ENCODE data around the gene ZNF273.
A peak's percentile ranks its signal among the peaks of the same experiment; 100 is the strongest.

ZNF273 gene

DNA sequence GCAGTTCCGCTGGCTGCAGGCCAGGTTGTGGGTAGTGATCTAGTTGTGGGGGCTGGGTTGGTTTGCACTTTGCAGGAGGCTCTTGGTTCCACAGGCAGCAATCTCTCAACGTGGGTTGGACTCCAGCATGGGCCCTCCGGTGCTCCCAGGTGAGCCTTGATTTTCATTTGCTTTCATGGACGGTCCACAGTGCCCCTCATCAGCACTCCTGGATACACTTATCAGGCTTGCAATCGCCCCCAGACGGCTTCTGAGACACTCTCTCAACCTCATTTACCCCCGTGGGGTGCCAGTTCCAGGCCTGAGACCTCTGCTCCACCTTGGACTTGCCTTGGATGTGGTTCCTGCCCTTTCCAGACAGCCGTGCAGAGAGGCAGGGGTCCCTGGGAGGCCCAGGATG is 31.3 kb upstream of the ZNF273 start:
- no peaks in the 10 kb centered on the region for H3K9me3 ChIP-seq (ENCODE audit: control insufficient read depth, low read depth, low read length)
- peaks cover 9% of the 10 kb centered on the region for H3K27me3 ChIP-seq (ENCODE audit: control insufficient read depth, insufficient read depth, low read length)
- H3K27ac ChIP-seq (ENCODE audit: low read length) = no peak overlapping the region
- H3K36me3 ChIP-seq (ENCODE audit: control insufficient read depth, low read depth, low read length) = no peaks in the 10 kb centered on the region
- no peak overlapping the region for H3K4me3 ChIP-seq (ENCODE audit: low read length)
- no peak overlapping the region for H3K9ac ChIP-seq (ENCODE audit: low read length)
- no peaks in the 10 kb centered on the region for H3K4me1 ChIP-seq (ENCODE audit: control insufficient read depth, low read depth, low read length)

DNA sequence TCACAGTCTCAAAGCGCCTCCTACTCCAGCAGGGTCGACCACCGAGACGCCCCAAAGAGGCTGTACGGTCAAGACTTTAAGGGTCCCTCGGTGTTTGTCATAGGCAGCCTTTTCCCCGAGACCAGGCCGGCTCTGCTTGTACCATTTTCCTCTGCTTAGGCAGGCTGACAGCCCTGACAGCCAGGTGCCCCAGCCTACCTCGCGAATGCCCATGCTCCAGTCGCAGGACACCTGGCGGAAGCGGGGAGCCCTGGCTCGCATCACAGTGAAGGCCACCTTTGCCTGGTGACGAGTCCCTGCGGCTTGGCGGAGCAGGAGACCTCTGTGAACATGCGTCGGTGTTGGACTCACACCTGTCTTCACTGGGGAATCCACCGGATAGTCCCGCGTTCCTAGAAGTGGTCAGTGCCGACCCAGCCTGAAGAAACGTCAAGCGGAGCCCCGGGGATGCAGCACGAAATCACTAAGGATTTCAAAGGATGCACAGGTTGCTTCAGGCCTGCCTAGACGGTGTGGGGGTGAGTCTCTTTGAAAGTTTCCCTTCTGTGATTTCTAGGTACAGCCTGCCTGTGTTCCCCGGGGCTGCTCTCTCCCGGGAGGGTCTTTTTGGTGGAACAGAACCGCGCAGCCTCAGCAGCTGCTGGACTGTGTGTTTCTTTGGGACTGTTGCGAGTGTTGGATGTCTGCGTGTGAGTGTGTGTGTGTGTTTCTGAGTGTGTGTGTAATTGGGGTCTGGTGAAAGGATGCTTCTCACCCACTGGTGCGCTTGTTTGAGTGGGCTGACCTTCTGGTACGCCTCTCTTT is 30.5 kb upstream of the ZNF273 start:
- Histone ChIP-seq H3K9ac (ENCODE audit: low read length) (no peak overlapping the region), H3K9me3 (ENCODE audit: control insufficient read depth, low read depth, low read length) (no peaks in the 10 kb centered on the region), H3K4me1 (ENCODE audit: control insufficient read depth, low read depth, low read length) (peaks cover under 1% of the 10 kb centered on the region), H3K4me3 (ENCODE audit: low read length) (no peak overlapping the region), H3K27ac (ENCODE audit: low read length) (no peak overlapping the region), H3K27me3 (ENCODE audit: control insufficient read depth, insufficient read depth, low read length) (peaks cover 16% of the 10 kb centered on the region), H3K36me3 (ENCODE audit: control insufficient read depth, low read depth, low read length) (no peaks in the 10 kb centered on the region)

DNA sequence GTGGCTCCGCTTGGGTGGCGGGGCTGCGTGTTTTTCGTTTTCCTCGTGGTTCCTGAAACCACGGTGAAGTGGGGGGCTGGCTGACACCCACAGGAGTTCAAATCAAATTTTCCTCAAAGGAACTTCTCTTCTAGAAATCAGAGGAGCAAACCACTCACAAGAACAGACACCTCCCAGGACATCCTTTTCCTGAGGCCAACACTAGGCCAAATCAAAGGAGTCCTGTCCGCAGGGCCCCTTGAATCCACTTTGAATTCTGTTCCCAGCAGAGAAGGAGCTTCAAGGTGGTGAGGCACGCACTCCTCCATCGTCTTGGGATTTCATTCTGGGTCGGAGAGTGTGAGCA is 29.9 kb upstream of the ZNF273 start:
- no peaks in the 10 kb centered on the region for H3K9me3 ChIP-seq (ENCODE audit: control insufficient read depth, low read depth, low read length)
- H3K4me1 ChIP-seq (ENCODE audit: control insufficient read depth, low read depth, low read length) = peaks cover 3% of the 10 kb centered on the region
- peaks cover 22% of the 10 kb centered on the region for H3K27me3 ChIP-seq (ENCODE audit: control insufficient read depth, insufficient read depth, low read length)
- no peaks in the 10 kb centered on the region for H3K36me3 ChIP-seq (ENCODE audit: control insufficient read depth, low read depth, low read length)
- H3K9ac ChIP-seq (ENCODE audit: low read length) = no peak overlapping the region
- no peak overlapping the region for H3K27ac ChIP-seq (ENCODE audit: low read length)
- H3K4me3 ChIP-seq (ENCODE audit: low read length) = no peak overlapping the region

DNA sequence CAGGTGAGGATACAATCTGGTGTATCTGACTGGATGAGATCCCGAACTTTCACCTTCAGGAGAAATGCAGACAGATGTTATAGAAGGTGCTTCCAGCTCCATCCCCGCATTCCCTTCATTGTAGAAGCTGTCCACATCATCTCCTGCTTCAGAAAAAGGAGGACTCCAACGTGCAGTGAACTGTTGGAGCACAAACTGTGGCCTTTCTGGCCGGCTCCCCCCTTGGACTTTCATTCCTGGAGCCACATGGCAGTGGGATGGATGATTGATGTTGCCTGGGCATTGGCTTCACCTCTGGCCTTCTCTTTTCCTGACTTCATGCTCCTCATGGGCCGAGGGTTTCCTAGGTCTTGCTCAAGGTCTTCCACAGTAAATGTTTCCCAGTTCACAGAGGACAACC is 29.6 kb upstream of the ZNF273 start:
- H3K27me3 ChIP-seq (ENCODE audit: control insufficient read depth, insufficient read depth, low read length) = peaks cover 24% of the 10 kb centered on the region
- no peaks in the 10 kb centered on the region for H3K9me3 ChIP-seq (ENCODE audit: control insufficient read depth, low read depth, low read length)
- no peak overlapping the region for H3K4me3 ChIP-seq (ENCODE audit: low read length)

GRCh38 chr7:64874114-64874513 is 29.0 kb upstream of the ZNF273 start:
- Histone ChIP-seq H3K4me3 (ENCODE audit: low read length) (no peak overlapping the region), H3K27me3 (ENCODE audit: control insufficient read depth, insufficient read depth, low read length) (peaks cover 24% of the 10 kb centered on the region), H3K27ac (ENCODE audit: low read length) (no peak overlapping the region), H3K9ac (ENCODE audit: low read length) (no peak overlapping the region), H3K9me3 (ENCODE audit: control insufficient read depth, low read depth, low read length) (no peaks in the 10 kb centered on the region), H3K36me3 (ENCODE audit: control insufficient read depth, low read depth, low read length) (no peaks in the 10 kb centered on the region), H3K4me1 (ENCODE audit: control insufficient read depth, low read depth, low read length) (peaks cover 3% of the 10 kb centered on the region)

More for the DNA sequence above, 29.6 kb upstream of the ZNF273 start:
- H3K27ac ChIP-seq (ENCODE audit: low read length) = no peak overlapping the region
- no peaks in the 10 kb centered on the region for H3K36me3 ChIP-seq (ENCODE audit: control insufficient read depth, low read depth, low read length)
- H3K9ac ChIP-seq (ENCODE audit: low read length) = no peak overlapping the region
- peaks cover 3% of the 10 kb centered on the region for H3K4me1 ChIP-seq (ENCODE audit: control insufficient read depth, low read depth, low read length)

- Histone ChIP-seq H3K4me1 (ENCODE audit: control insufficient read depth, low read depth, low read length) (peaks cover 3% of the 10 kb centered on the region), H3K4me3 (ENCODE audit: low read length) (no peak overlapping the region), H3K27ac (ENCODE audit: low read length) (no peak overlapping the region), H3K9me3 (ENCODE audit: control insufficient read depth, low read depth, low read length) (no peaks in the 10 kb centered on the region), H3K27me3 (ENCODE audit: control insufficient read depth, insufficient read depth, low read length) (peaks cover 24% of the 10 kb centered on the region), H3K9ac (ENCODE audit: low read length) (no peak overlapping the region), H3K36me3 (ENCODE audit: control insufficient read depth, low read depth, low read length) (no peaks in the 10 kb centered on the region)
These were observed 28.4 kb upstream of the ZNF273 start for GRCh38 chr7:64874562-64875250.

- Histone ChIP-seq H3K9ac (ENCODE audit: low read length) (no peak overlapping the region), H3K4me3 (ENCODE audit: low read length) (no peak overlapping the region), H3K9me3 (ENCODE audit: control insufficient read depth, low read depth, low read length) (no peaks in the 10 kb centered on the region), H3K36me3 (ENCODE audit: control insufficient read depth, low read depth, low read length) (no peaks in the 10 kb centered on the region), H3K4me1 (ENCODE audit: control insufficient read depth, low read depth, low read length) (peaks cover 3% of the 10 kb centered on the region), H3K27ac (ENCODE audit: low read length) (no peak overlapping the region), H3K27me3 (ENCODE audit: control insufficient read depth, insufficient read depth, low read length) (peaks cover 24% of the 10 kb centered on the region)
These were observed 27.8 kb upstream of the ZNF273 start for GRCh38 chr7:64875258-64875657.

- Histone ChIP-seq H3K9me3 (ENCODE audit: control insufficient read depth, low read depth, low read length) (no peaks in the 10 kb centered on the region), H3K36me3 (ENCODE audit: control insufficient read depth, low read depth, low read length) (no peaks in the 10 kb centered on the region), H3K9ac (ENCODE audit: low read length) (no peak overlapping the region), H3K27me3 (ENCODE audit: control insufficient read depth, insufficient read depth, low read length) (peaks cover 24% of the 10 kb centered on the region), H3K4me3 (ENCODE audit: low read length) (no peak overlapping the region), H3K4me1 (ENCODE audit: control insufficient read depth, low read depth, low read length) (peaks cover 3% of the 10 kb centered on the region), H3K27ac (ENCODE audit: low read length) (no peak overlapping the region)
These were observed 27.2 kb upstream of the ZNF273 start for GRCh38 chr7:64875658-64876406.

- H3K9me3 ChIP-seq (ENCODE audit: control insufficient read depth, low read depth, low read length) = no peaks in the 10 kb centered on the region
These were observed 26.0 kb upstream of the ZNF273 start for GRCh38 chr7:64876792-64877713.

DNA sequence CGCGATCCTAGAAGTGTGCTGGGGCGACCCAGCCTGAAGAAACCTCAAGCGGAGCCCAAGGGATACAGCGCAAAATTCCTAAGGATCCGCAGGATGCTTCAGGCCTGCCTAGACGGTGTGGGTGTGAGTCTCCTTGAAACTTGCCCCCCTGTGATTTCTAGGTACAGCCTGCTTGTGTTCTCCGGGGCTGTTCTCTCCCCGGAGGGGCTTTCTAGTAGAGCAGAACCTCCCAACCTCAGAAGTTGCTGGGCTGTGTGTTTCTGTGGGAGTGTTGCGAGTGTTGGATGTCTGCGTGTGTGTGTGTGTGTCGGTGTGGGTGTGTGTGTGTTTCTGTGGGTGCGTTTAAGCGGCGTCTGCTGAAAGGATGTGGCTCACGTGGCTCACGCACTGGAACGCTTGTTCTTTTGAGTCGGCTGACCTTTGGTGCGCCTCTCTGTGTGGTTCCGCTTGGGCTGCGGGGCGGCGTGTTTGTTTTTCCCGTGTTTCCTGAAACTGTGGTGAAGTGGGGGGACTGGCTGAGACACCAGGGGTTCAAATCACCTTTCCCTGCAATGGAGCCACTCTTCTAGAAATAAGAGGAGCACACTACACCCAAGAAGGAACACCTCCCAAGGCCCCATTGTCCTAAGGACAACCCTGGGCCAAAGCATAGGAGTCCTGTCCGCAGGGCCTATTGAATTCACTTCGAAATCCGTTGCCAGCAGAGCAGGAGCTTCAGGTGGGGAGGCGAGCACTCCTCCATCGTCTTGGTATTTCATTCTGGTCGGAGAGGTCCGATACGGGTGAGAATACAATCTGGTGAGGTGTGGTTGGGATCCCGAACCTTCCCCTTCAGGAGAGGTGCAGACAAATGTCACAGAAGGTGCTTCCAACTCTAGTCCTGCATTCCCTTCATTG is 25.1 kb upstream of the ZNF273 start:
- Histone ChIP-seq H3K4me3 (ENCODE audit: low read length) (peak overlapping the region; percentile 55), H3K27me3 (ENCODE audit: control insufficient read depth, insufficient read depth, low read length) (peaks cover 24% of the 10 kb centered on the region)

More at GRCh38 chr7:64876792-64877713, 26.0 kb upstream of the ZNF273 start:
- H3K4me1 ChIP-seq (ENCODE audit: control insufficient read depth, low read depth, low read length) = peaks cover 3% of the 10 kb centered on the region
- no peak overlapping the region for H3K9ac ChIP-seq (ENCODE audit: low read length)
- H3K27ac ChIP-seq (ENCODE audit: low read length) = no peak overlapping the region
- no peaks in the 10 kb centered on the region for H3K36me3 ChIP-seq (ENCODE audit: control insufficient read depth, low read depth, low read length)
- H3K4me3 ChIP-seq (ENCODE audit: low read length) = peak overlapping the region; percentile 55
- H3K27me3 ChIP-seq (ENCODE audit: control insufficient read depth, insufficient read depth, low read length) = peaks cover 24% of the 10 kb centered on the region

More for the DNA sequence above, 25.1 kb upstream of the ZNF273 start:
- Histone ChIP-seq H3K9ac (ENCODE audit: low read length) (no peak overlapping the region), H3K36me3 (ENCODE audit: control insufficient read depth, low read depth, low read length) (no peaks in the 10 kb centered on the region), H3K4me1 (ENCODE audit: control insufficient read depth, low read depth, low read length) (peaks cover 3% of the 10 kb centered on the region), H3K27ac (ENCODE audit: low read length) (no peak overlapping the region), H3K9me3 (ENCODE audit: control insufficient read depth, low read depth, low read length) (no peaks in the 10 kb centered on the region)
